C4-2B (cell line): Measurements from ENCODE around the gene MSRB3.
"Not testable (repeated sequence)": the region's sequence is repeated elsewhere in the genome, so short reads cannot be mapped to it uniquely, and the experiment has no call there.

Experiments
- H3K27ac ChIP-seq: fragments of 450-650 bp; 2 replicates; pipeline ENCODE4 v1.5.1; 2017
- ZFX ChIP-seq: fragments of 450-650 bp; IDR thresholded peaks from 2 replicates; pipeline ENCODE4 v1.6.1; 2017
- TF ChIP-seq, protein P1 (sequence below): fragments of 450-650 bp; conservative IDR thresholded peaks from 2 replicates; pipeline ENCODE4 v1.5.1; 2017; ENCODE audit warnings: mild to moderate bottlenecking

The MSRB3 gene

DNA sequence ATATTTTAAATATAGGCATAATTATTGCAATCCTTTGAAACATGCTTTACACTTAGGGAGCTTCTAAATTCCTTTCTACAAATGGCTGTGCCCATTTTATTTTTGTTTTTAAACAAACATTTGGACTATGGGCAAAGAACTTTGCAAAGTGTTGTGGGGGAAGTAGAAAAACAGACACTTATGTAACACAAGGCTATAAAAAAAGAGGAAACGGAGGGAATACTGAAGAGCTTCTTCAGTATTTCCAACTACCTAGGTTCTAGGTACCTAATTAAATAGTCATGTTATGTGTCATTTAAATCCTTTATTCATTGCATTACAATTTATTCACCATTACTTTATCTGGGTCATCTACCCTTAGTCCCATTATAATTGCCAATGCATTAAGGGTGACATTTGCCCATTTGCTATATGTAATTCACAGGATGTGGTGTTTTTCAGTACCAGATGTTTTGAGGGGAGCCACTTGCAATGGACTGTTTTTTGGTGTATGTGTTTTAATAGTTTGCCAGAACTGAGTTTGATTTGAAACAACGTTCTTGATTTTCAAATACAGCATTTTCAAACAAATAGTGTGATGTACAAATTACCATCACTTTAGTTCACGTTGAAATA, 1.5 kb upstream of the MSRB3 start:
- no peak overlapping the region for H3K27ac ChIP-seq
- TF ChIP-seq, protein P1, sequence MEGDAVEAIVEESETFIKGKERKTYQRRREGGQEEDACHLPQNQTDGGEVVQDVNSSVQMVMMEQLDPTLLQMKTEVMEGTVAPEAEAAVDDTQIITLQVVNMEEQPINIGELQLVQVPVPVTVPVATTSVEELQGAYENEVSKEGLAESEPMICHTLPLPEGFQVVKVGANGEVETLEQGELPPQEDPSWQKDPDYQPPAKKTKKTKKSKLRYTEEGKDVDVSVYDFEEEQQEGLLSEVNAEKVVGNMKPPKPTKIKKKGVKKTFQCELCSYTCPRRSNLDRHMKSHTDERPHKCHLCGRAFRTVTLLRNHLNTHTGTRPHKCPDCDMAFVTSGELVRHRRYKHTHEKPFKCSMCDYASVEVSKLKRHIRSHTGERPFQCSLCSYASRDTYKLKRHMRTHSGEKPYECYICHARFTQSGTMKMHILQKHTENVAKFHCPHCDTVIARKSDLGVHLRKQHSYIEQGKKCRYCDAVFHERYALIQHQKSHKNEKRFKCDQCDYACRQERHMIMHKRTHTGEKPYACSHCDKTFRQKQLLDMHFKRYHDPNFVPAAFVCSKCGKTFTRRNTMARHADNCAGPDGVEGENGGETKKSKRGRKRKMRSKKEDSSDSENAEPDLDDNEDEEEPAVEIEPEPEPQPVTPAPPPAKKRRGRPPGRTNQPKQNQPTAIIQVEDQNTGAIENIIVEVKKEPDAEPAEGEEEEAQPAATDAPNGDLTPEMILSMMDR: no peak
- no peak for TF ChIP-seq ZFX

DNA sequence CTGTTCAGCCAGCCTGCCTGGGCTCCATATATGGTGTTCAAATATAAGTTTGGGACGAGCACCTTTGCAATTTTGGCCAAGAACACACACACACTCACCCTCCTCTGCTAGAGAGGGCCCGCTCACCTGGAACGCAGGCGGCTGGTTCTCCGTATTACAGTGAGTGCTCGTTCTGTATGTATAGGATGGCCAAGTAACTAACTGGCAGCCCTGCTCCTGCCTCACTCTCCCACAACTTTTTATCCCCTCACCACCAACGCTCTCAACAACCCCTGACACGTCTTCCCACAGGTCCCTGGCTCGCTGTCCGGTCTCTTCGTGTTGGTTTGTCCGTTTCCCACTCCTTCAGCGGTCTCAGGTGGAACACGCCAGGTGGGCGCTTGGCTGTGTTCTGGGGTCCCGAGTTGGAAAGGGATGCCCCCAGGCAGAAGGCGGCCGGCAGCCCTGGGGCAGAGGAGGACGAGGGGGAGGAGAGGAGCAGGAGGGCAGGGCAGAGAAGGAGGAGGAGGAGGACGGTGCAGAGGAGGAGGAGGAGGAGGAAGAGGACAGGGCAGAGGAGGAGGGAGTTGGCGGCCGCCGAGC, 398 bp upstream of the MSRB3 start:
- no peak overlapping the region for H3K27ac ChIP-seq
- TF ChIP-seq, protein P1: no peak

DNA sequence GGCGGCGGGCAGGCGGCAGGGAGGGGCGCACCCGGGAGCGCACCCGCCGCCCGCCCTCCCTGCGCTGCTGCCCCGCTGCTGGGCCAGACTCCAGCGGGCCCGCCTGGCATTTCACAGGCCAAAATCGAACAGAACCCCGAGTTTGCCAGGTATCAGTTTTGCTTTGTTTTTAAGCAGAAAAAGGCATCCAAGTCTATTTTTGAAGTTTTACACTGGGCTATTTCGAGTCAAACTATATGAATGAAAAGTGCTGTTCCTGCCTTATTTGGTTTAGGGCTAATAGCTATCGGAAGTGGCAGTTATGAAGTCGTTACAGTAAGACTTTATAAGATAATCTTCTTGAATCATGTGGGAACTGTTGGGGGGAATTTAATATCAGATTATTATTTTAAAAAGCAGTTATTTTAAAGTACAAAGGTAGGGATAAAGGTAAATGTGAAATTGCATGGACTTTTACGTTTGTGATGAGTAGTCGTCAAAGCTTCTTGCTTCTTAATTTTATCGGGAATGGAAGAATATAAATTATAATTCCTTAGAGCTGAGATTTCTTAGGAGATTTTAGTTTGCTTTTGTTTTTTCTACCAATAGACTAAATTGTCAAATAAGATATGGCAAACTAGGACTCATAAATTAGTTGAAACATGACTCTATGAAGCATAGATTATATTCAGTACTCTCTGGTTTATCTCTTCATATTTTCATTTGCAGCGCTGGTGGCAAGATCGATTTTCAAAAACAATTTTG, 1.1 kb downstream of the MSRB3 start:
- peak overlapping the region; percentile 8; the same call in 1 of the 2 replicates for H3K27ac ChIP-seq
- TF ChIP-seq, protein P1: no peak
- no peak for TF ChIP-seq ZFX

DNA sequence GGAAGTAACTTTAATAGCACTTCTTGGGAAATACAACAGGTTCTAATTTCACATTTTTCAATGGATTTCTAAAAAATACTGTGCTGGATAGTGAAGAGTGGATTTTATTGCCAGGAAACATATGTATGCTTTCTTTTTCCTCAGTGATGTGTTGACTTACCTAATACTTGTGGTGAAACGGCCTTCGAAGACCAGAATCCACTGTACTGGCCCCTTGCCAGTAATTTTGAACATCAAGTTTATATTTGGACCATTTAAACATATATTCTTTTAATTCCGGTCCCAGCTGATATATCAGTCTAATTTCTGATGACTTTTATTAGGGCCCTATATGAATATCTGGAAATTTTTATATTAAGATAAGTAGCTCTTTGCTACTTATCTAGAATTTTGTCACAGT, 1.8 kb downstream of the MSRB3 start:
- H3K27ac ChIP-seq: no peak overlapping the region
- TF ChIP-seq ZFX: no peak
- TF ChIP-seq, protein P1: no peak

DNA sequence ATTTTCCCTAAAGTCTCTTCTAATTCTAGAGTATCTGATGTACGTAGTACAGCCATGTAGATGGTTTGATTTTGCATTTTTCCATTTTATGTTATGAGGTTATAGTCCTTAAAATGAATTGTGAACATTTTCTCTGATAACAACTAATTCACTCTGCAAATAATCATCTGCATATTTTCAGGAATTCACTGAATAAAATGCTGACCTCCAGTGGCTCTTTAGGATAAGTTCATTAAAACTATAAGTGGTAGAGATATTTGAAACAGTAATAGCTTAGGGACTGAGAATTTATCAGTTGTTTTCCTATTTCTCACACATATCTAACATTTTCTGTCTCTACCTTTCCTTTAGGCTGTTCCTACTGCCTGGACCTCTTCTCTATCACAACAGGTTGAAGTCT, 4.4 kb downstream of the MSRB3 start:
- H3K27ac ChIP-seq: no peak overlapping the region
- TF ChIP-seq, protein P1: peak; percentile 34
- TF ChIP-seq ZFX: no peak

DNA sequence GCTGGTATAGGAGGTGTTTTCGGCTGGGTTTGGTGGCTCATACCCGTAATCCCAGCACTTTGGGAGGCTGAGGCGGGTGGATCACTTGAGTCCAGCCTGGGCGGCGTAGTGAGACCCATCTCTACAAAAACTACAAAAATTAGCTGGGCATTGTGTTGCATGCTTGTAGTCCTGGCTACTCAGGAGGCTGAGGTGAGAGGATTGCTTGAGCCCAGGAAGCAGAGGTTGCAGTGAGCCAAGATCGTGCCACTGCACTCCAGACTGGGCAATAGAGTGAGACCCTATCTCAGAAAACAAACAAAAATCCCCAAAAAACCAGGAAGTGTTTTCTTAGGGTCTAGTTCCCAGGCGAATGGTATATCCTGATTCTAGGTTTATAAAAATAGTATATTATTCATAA, 7.0 kb downstream of the MSRB3 start:
- not testable (repeated sequence) for H3K27ac ChIP-seq

DNA sequence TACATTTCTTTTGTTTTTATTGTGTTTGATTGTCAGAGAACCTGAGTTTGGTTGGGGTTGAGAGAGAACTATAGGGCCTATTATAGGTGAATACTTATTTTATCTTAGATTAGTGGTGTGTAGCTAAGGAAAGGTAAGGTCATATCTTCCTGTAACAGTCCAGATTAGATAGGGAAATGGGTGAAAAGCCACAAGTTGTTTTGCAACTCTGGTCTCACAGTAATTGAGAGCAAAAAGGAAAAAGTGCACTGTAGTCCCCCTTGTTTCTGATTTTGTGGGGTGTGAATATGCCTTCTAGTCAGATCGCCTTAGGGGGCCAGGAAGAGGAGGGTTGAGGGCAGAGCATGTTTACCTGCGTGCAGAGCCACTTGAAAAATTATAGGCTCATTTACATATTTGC, 8.9 kb downstream of the MSRB3 start:
- no peak for TF ChIP-seq ZFX
- TF ChIP-seq, protein P1: no peak
- H3K27ac ChIP-seq: no peak overlapping the region

DNA sequence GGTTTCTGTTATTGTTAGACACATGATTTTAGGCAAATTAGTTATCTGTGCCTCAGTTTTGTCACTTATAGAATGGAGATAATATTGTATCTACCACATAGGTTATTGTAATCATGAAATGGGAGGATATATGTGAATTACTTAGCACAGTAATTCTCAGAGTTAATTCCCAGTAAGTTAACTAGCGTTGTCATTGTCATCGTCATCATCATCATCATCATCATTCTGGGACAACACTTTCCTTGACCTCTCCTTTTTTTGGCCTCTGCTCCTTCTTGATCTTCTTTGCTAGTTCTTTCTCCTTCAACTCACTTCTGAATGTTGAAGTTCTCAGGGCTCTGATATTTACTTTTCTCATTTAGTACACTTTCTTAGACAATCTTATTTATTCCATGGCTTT, 13.8 kb downstream of the MSRB3 start:
- TF ChIP-seq ZFX: no peak
- TF ChIP-seq, protein P1: no peak
- no peak overlapping the region for H3K27ac ChIP-seq
